Occipital lobe (tissue), 2 donors: Measurements from ENCODE around the gene HNF1B. TPM values are rescaled to one million over a fixed set of nuclear protein-coding genes. Genes with fewer than 3 reads are reported as not detected.
"Not testable (repeated sequence)": the region's sequence is repeated elsewhere in the genome, so short reads cannot be mapped to it uniquely, and the experiment has no call there.

Experiments used
- DNase-seq: peaks from one replicate; lab custom pipeline; 2025; lab: John Stamatoyannopoulos, UW
- total RNA-seq: library from RNA; depleted of rRNA; stranded (reverse); fragments of >200 nt; gene quantifications from one replicate; pipeline ENCODE4 v1.2.3, GENCODE V29; 2014

HNF1B gene
- total RNA-seq: not detected

GRCh38 chr17:37744961-37745800 is at the start of gene HNF1B:
Gene HNF1B, minus strand, starts transcription at chr17:37745059. Its CDS starts 175 bp downstream, at chr17:37744884.
- DNase-seq: no peak

GRCh38 chr17:37792787-37793186 is 47.9 kb upstream of the HNF1B start:
- no peak for DNase-seq

GRCh38 chr17:37791447-37792399 is 46.9 kb upstream of the HNF1B start:
- DNase-seq: no peak

- no peak for DNase-seq
These were observed 45.1 kb upstream of the HNF1B start for GRCh38 chr17:37789771-37790541.

GRCh38 chr17:37789021-37789565 is 44.2 kb upstream of the HNF1B start:
- no peak for DNase-seq

GRCh38 chr17:37788526-37788925 is 43.7 kb upstream of the HNF1B start:
- no peak for DNase-seq

- DNase-seq: no peak
These were observed 42.3 kb upstream of the HNF1B start for GRCh38 chr17:37787055-37787757.

- no peak for DNase-seq
These were observed 41.6 kb upstream of the HNF1B start for GRCh38 chr17:37786481-37786880.

- DNase-seq: not testable (repeated sequence)
These were observed 37.6 kb upstream of the HNF1B start for GRCh38 chr17:37782460-37782859.

GRCh38 chr17:37781451-37781850 is 36.6 kb upstream of the HNF1B start:
- no peak for DNase-seq

GRCh38 chr17:37779554-37779953 is 34.7 kb upstream of the HNF1B start:
- DNase-seq: no peak

- DNase-seq: no peak
These were observed 29.6 kb upstream of the HNF1B start for GRCh38 chr17:37774504-37774903.

GRCh38 chr17:37772982-37773381 is 28.1 kb upstream of the HNF1B start:
- no peak for DNase-seq

GRCh38 chr17:37770631-37771518 is 26.0 kb upstream of the HNF1B start:
- no peak for DNase-seq

- DNase-seq: no peak
These were observed 24.2 kb upstream of the HNF1B start for GRCh38 chr17:37769050-37769449.

- no peak for DNase-seq
These were observed 23.6 kb upstream of the HNF1B start for GRCh38 chr17:37768438-37768837.

- no peak for DNase-seq
These were observed 22.1 kb upstream of the HNF1B start for GRCh38 chr17:37766971-37767370.

GRCh38 chr17:37764383-37764782 is 19.5 kb upstream of the HNF1B start:
- DNase-seq: no peak

GRCh38 chr17:37762666-37763065 is 17.8 kb upstream of the HNF1B start:
- no peak for DNase-seq

- no peak for DNase-seq
These were observed 17.1 kb upstream of the HNF1B start for GRCh38 chr17:37761961-37762360.
